Activated CD4-positive, alpha-beta T cell treated with anti-CD3 and anti-CD28 coated beads for 48 hours (primary cell): Measurements from ENCODE around the gene PLAAT3.
"Not testable (repeated sequence)": the region's sequence is repeated elsewhere in the genome, so short reads cannot be mapped to it uniquely, and the experiment has no call there.

Experiments
- DNase-seq: peaks from one replicate; pipeline ENCODE4 v3.0.0-alpha.2; 2020

PLAAT3 gene

DNA sequence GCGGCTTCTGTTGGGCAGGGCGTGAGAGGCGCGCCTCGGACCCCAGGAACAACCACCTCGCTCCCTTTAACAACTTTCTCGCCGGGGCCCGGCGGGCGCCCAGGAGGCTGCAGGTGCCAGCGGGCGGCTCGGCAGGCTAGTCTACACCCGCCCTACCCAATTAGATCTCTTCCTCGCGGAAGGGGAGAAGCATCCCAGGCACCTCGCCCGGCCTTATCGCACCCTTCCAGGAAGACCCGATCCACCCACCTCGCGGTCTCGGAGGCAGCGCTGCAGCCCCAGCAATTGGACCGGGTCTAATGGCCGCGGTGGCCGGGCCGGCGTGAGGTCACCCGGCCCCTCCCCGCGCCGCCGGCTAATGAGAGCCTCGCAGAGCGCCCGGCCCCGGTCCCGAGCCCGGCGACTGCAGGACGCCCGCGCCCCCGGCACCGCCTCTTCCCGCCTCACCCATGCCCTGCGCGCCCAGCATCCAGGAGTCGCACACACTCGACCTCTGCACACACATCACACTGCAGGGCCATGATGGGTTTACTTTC, at the start of gene PLAAT3:
Gene PLAAT3, minus strand, starts transcription at position 298 of the 536 bp plus-strand sequence. CDS start 419 bp downstream, outside the sequence.
- peak; percentile 38 for DNase-seq

DNA sequence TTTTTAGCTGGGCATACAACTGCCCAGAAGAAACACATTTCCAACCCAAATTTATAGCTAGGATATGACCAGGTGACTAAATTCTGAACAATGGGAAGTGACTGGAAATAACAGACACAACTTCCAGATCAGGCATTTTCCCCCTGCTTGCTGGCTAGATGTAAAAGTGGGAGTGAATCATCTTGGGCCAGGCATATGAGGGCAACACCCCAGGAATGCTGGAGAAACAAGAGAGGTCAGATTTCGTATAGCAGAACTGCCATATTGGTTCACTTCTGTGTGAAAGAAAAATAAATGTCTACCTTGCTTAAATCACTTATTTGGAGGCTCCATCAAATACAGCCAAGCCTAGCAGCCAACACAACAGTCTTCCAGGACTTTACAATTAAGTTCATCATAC, 49.6 kb upstream of the PLAAT3 start:
- no peak for DNase-seq

DNA sequence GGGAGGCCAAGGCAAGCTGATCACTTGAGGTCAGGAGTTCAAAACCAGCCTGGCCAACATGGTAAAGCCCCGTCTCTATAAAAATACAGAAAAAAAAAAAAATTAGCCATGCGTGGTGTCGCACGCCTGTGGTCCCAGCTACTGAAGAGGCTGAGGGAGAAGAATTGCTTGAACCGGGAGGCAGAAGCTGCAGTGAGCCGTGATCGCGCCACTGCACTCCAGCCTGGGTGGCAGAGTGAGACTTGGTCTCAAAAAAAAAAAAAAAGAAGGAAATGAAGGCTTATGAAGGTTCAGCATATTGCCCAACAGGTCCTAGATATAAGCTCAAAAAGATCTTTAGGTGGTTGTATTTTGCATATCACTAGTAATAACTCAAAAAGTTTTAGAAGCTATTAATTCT, 46.7 kb upstream of the PLAAT3 start:
- DNase-seq, result no peak

- DNase-seq, result no peak
Observed at GRCh38 chr11:63652671-63653070, 38.4 kb upstream of the PLAAT3 start.

- no peak for DNase-seq
Observed at GRCh38 chr11:63643205-63643604, 29.0 kb upstream of the PLAAT3 start.

GRCh38 chr11:63641727-63642126, 27.5 kb upstream of the PLAAT3 start:
- DNase-seq, result no peak

GRCh38 chr11:63639199-63639832, 25.1 kb upstream of the PLAAT3 start:
- DNase-seq, result no peak

DNA sequence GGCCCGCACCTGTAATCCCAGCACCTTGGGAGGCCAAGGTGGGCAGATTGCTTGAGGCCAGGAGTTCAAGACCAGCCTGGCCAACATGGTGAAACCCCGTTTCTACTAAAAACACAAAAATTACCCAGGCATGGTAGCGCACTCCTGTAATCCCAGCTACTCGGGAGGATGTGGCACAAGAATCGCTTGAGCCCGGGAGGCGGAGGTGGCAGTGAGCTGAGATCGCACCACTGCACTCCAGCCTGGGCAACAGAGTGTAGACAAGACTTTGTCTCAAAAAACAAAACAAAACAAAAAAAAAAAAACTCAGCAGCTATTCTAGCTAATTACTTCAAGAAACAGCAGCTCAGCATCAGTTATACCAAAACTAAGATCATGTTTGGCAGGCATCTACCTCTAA, 24.2 kb upstream of the PLAAT3 start:
- DNase-seq, result not testable (repeated sequence)

DNA sequence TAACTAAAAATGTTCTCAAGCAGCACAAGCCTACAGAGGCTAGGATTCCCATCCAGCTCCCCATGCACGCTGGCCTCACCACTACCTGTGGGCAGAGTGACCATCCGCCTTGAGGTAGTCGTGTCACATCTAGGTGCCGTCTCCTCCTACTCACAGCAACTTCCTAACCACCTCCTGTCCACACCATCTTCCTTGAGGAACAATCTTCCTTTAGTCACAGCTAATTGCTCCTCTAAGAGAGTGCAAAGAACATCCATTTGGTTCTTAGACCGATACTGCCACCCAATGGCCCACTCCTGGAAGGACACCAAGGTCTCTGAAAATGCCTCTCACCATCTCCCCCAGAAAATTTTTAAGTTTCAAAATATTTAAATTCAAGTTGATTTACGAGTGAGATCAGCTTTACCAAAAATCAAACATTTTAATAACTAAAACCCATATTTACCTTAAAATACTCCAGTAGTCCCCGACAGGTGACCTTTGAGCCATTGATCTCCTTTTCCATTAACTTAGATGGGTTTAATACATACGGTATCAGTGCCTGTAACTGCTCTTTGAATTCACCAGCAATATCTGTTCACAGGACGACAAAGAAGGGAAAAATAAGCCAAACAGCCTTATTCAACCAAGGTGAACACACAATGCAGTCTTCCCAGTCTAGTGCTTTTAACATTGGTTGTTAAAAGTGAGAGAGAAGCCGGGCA, 21.7 kb upstream of the PLAAT3 start:
- peak; percentile 75 for DNase-seq

DNA sequence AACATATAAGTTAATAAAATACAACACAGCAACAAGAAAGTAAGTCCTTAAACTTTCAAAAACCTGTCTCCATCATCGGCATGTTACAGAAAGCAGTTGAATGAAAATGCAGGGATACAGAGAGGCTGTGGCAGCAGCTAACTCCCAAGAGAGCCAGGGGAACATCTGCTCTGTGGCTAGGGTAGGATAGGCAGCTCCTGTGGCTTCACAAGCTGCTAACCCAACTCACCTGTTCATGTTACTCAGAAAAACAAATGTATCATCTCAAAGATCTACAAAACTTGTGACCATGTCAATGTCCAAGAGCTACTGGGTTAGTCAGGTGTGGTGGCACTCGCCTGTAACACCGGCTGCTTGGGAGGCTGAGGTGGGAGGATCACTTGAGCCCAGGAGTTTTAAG, 15.2 kb upstream of the PLAAT3 start:
- DNase-seq, result no peak

DNA sequence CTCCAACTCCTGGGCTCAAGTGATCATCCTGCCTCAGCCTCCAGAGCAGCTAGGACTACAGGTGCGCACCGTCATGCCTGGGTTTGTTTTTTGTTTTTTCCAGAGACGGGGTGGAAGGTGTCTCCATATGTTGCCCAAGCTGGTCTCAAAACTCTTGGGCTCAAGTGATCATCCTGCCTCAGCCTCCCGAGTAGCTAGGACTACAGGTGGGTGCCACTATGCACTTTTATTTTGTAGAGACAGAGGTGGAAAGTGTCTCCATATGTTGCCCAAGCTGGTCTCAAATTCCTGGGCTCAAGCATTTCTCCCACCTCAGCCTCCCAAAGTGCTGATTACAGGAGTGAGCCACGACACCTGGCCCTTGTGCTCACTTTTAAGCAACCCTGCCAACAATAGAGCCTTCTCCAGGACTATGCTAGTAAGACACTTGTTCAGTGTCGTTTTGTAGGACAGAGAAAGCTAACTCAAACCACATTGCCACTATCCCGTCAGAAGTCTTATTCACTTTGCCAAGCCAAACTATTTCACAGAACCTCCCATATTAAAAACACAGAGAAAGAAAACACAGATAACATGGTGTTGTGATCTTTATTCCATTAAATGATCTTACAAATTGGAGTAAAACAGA, 9.4 kb upstream of the PLAAT3 start:
- no peak for DNase-seq

DNA sequence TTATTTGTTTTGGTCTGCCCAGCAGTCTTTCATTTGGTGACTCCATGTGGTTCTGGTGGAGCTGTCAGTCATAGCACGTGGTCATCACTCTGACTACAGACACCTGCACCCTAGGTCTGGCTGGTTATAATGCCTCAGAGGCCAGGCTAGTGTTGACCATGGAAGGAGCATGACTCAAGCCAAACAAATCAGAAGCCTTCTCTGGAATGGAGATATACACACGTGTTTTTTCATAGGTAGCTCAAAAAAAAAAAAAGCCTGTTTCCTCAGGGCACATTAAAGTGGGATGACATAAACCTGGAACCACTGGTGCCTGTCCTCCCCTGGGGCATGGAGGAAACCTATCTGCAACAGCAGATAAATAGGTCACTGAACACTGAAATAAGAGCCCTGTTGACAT, 8.1 kb upstream of the PLAAT3 start:
- DNase-seq, result no peak

GRCh38 chr11:63621071-63621470, 6.8 kb upstream of the PLAAT3 start:
- no peak for DNase-seq

GRCh38 chr11:63619967-63620366, 5.7 kb upstream of the PLAAT3 start:
- no peak for DNase-seq

DNA sequence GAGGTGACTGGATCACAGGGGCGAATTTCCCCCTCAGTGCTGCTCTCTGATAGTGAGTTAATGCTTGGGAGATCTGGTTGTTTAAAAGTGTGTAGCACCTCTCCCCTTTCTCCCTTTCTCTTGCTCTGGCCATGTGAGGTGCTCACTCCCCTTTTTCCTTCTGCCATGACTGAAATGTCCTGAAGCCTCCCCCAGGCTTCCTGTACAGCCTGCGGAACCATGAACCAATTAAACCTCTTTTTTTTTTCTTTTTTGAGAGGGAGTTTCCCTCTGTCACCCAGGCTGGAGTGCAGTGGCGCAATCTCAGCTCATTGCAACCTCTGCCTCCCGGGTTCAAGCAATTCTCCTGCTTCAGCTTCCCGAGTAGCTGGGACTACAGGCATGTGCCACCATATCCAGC, 3.5 kb upstream of the PLAAT3 start:
- not testable (repeated sequence) for DNase-seq

DNA sequence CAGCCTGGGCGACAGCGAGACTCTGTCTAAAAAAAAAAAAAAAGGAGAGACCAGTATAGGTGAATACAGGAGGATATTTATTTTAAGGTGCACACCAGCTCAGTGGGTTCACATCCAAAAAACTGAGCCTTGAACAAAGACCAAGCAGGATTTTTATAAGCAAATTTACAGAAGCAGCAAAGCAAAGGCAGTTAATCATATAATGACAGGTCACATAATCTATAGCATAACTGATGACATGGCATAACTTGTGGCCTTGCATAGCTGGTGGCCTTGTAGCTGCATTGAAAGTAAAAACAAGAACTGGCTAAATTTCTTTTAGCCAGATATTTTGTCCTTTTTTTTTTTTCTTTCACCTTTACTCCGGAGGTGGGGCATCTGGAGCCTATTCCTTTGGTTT, 2.7 kb upstream of the PLAAT3 start:
- DNase-seq, result no peak

- peak; percentile 47 for DNase-seq
Observed at GRCh38 chr11:63613517-63614135, 607 bp downstream of the PLAAT3 start.

- no peak for DNase-seq
Observed at GRCh38 chr11:63612181-63612580, 2.1 kb downstream of the PLAAT3 start.

DNA sequence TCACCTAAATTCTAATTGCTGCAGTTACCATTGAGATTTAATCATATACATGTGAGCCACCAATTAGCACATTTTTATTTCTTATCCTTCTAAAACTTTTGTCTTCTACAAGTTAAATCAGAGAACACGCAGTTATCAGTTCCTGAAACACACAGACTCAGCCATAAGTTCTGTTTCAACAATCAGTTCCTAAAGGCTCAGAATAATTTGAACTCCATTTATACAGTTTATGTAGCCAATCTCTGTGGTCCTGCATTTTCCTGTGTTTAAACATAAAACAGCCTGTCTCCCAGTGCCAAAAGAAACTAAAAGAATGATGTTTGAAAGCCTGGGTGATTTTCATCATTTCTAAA, 2.9 kb downstream of the PLAAT3 start:
- no peak for DNase-seq

DNA sequence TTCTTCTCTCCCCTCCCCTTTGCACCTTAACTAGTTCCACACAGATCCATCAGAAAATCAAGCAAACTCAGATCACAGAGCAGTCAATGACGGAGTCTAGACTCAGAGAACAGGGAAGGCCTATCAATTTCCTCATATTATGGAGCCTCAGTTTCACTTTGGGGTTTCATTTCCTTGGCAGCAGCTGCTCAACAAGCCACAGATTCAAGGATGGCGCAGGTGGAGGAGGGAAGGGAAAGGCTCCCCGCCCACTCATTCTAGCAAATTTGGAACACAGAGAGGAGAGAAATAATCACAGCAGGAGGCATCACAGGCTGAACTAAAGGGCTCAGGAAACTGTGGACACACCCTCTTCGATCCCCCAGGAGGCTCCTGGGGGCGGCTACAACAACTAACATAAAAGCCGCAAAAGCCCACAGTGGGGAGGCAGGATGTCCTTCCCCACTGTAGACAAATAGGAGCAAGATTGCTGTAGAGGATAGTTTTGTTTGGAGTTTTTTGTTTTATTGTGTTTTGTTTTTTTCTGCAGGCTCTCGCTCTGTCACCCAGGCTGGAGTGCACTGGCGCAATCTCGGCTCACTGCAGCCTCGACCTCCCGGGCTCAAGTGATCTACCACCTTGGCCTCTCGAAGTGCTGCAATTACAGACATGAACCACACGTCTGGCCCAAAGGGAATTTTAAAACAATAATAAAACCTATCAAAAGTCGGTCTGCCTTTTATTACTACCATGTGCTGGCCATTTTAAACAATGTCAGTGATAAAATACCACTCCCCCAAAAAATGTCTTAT, 3.4 kb downstream of the PLAAT3 start:
- DNase-seq, result no peak

DNA sequence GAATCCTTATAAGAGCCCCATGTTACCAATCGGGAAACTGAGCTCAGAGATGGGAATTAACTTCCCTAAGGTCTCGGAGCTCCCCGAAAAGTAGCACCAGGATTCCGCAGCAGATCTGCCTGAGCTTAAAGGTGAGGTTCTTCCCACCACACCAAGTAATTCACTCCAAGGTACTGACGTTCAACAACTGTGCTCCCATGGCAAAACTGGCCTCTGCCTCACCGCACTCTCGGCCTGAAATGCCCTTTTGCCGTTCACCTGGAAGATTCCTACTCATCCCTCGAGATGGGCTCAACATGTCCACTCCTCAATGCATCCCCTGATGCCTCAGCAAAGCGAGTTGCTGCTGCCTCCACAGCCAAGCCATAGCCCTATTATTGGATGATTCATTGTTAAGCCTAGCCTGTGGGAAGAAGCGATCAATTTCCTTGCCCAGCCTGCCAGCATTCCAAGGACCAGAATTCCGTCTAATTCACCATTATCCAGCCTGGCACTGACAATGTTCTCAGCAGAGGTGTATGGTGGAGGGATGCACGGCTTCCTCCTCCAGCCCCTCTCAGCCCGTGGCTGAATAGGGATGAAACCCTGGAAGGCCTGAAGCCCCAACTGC, 4.2 kb downstream of the PLAAT3 start:
- no peak for DNase-seq

- DNase-seq, result no peak
Observed at GRCh38 chr11:63609536-63609935, 4.7 kb downstream of the PLAAT3 start.
